GM21367 (cell line): ENCODE data around the gene ENO2.

Experiments used
- ATAC-seq: cut with Tn5 transposase; IDR thresholded peaks from one replicate; pipeline ENCODE4 v1.9.1; 2021; ENCODE audit not compliant: unreplicated experiment

Gene ENO2

DNA sequence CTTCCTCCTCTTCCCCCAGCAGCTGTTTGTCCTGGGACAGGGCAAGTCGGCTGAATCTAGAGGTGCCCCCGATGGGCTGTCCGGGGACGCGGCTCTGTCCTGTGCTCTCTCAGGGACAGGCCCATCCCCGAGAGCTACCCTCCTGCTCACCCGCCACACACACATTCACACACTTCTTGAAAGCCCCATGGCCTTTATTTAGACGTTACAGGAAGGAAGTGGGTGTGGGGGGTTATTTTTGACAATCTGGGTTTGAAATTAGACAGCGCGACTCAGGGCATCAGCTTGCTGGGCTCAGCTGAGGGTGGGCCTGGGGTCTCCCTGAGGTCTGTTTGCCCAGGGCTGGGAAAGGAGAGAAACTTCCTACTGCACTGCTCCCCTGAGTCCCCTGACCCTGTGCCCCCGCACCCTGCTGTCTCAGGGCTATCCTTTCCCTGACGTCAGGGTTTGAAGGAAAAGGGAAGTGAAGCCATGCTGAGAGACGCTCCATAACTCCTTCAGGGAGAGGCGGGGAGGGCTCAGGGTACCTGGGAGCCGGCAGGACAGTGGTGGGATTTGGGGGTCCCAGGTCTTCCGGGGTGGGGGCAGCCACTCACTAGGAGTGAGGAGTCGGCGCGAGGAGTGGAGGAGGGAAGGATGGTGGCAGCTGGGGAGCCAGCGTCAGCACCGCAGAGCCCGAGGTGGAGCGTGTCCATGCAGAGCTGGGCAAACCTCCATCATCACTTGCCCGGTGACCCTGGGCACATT is 44.9 kb downstream of the ENO2 start:
- peak; percentile 38 for ATAC-seq

DNA sequence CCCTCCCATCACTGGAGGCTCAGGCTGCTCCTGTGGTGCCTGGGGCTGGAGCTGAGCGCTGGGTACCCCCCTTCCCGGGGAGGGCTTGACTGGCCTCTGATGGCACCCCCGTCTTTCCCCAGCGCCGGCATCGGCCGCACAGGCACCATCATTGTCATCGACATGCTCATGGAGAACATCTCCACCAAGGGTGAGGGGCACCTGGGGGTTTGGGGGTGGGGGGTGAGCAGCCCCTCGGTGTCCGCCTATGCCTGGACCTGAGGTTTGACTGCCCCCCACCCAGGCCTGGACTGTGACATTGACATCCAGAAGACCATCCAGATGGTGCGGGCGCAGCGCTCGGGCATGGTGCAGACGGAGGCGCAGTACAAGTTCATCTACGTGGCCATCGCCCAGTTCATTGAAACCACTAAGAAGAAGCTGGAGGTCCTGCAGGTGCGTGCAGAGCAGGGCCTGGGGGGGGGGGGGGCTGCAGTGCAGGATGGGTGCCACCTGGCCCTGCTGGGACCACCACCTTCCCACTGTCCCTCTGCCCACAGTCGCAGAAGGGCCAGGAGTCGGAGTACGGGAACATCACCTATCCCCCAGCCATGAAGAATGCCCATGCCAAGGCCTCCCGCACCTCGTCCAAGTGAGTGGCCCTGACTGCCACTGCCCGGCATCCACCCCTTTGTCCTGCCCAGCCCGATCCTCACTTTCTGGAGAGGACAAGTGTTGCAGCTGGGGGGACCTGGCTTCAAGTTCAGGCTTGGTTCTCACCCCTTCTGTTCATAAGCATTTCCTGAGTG is 45.6 kb downstream of the ENO2 start:
- ATAC-seq = no peak

DNA sequence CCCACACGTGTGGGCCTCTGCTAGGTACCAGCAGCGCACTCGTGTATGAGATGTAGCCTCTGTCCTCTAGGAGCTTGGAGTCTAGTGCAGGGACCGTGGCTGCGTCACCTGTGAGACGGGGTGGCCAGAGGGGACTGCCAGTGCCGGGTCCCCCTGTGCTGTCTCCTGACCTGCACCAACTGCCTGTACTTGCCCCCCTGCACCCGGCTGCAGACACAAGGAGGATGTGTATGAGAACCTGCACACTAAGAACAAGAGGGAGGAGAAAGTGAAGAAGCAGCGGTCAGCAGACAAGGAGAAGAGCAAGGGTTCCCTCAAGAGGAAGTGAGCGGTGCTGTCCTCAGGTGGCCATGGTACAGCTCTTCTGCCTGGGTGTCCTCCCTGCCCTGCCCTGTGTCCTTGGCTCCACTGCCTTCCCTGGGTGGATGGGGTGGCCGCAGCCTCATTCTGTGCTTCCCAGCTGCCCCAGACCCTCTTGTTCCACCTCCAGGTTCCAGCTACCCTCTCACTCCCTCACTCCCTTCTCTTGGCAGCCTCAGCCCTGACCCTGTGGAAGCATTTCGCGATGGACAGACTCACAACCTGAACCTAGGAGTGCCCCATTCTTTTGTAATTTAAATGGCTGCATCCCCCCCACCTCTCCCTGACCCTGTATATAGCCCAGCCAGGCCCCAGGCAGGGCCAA is 46.4 kb downstream of the ENO2 start:
- peak; percentile 25 for ATAC-seq

DNA sequence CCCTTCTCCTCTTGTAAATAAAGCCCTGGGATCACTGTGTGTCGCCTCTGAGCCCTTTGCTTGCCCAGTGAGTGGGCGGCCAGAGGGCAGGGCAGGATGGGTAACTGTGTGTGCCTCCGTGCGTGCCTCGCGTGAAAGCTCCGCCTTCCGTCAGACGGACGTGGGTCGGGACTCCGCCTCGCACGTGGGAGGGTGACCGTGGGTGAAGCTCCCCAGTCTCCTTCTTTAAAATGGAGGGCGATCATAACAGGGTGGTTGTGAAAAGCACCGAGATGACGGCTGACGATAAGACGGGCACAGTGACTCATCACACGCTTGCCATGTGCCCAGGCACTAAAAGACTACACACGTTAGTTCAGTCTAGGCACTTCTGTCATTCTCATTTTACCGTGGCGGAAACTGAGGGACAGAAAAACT is 46.9 kb downstream of the ENO2 start:
- ATAC-seq = no peak

DNA sequence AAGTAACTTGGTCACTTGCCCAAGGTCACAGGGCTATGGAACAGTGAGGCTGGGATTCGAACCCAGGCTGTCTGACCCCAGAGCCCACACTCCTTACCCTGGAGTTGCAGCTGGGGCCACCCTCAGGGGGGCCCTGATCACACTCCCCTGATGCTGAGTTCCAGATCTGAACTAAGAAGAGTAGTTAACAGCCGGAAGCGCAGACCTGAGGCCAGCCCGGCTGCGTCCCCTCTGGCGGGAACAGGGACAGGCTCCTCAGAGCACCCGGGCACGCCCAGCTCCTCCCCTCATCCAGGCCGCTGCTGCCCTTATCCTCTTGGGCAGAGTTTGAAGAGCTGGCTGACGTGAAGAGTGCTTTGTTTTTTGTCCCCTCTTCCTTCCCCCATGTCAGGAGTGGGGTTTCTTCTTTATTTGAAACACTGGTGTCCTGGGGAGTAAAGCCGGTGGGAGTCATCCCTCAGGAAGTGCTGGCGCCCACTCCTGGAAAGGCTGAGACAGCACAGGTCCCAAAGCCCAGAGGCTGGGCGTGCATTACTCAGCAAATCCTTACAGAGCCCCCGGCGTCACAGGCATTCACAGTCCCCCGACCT is 47.4 kb downstream of the ENO2 start:
- no peak for ATAC-seq

DNA sequence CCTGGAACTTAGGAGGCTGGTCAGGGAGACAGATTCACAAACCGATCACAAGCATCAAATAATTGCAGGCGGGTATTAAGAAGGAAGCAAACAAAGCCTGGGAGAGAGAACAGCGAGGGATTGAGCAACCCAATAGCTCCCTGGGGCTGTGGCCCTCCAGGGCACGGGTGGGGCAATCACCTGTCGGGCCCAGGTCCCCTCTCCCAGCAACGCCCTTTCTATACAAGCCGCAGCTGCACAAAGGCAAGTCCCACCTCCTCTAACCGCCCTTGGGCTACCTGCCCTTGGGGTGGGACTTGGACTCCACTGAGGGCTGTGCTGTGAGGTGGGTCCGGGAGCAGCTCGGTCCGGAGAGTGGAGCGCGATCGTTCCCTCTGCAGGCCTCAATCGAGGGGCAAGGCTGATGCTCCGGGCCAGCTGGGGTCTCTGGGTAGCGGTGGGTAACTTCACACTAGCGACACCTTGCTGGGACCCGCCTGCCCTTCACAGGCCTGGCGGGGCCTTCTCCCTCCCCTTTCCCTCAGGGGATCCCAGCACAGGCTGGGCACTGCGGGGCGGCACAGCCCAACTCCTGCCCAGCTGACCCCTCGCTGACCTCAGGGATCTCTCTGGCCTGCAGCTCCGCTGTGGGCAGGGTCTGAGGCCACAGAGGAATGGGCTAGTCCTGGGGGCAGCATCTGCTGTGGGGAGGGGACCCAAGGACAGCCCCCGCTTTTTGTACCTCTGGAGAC is 48.1 kb downstream of the ENO2 start:
- no peak for ATAC-seq

DNA sequence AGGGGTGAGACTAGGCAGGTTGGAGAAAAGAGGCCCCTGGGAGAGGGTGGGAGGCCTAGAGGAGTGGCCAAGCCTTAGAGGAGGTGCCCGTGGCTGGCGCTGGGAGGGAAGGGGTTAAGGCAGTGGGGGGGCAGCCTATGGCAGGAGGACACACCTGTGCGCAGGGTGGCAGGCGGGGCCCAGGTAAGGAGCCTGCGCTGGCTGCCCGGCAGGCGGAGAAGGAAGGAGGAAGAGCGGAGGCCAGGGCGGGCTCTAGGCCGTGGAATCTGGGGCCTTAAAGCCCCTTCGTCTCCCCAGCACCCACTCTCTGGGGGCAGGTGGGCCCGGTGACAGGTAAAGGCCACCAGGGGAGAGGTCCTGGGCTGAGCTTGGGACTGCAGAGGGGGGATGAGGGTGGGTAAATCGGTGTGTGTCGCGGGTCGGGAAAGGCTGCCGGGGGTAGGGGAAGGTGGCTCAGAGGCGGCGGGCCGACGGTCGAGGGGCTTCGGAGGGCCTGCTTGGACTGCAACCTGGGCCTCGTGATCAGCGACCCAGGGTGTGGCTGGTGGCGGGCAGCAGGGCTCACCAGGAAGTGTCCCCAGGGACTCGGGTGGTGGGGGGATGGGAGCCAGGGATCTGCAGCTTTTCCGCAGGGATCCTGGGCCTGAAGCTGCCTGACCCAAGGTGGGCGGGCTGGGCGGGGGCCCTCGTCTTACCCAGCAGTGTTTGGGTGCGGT is 48.8 kb downstream of the ENO2 start:
- ATAC-seq = no peak

DNA sequence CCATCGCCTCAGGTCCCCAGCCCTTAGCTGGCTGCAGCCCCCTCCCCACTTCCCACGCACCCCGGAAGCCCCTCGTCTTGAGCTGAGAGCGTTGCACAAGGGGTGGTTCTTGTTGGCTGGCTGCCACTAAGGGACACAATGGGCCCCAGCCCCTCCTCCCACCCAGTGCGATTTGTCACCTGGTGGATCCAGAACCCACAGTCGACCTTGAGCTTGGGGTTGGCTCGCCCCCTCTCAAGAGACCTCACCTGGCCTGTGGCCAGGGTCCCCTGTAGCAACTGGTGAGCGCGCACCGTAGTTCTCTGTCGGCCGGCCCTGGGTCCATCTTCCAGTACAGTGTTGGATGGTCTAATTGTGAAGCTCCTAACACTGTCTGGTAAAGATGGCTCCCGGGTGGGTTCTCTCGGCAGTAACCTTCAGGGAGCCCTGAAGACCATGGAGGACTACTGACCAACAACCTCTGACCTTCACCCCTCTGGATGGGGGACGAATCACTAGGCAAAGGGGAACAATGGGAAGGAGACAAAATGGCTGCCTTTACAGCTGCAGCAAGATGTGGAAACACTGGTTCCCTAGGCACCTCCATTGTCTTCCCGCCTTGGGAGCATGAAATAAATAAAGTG is 49.5 kb downstream of the ENO2 start:
- no peak for ATAC-seq

DNA sequence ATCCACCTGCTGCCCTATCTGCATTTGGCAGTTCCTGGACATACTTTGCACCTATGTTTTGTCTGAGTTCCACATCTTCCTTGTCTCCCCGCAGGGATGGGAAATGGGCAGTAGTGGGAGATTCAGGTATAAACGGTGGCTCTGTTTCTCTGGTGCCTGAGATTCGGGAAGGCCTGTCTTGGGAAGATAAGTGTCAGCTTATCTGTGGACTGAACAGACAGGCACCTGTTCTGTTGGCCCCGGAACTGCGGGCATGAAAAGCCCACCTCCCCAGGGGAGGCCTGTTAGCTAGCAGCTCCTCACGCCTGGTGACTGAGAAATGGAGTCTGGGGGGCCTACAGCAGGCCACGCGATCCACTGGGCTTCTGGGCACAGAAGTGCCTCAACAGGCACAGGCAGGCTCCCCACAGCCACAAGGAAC is 50.2 kb downstream of the ENO2 start:
- no peak for ATAC-seq

DNA sequence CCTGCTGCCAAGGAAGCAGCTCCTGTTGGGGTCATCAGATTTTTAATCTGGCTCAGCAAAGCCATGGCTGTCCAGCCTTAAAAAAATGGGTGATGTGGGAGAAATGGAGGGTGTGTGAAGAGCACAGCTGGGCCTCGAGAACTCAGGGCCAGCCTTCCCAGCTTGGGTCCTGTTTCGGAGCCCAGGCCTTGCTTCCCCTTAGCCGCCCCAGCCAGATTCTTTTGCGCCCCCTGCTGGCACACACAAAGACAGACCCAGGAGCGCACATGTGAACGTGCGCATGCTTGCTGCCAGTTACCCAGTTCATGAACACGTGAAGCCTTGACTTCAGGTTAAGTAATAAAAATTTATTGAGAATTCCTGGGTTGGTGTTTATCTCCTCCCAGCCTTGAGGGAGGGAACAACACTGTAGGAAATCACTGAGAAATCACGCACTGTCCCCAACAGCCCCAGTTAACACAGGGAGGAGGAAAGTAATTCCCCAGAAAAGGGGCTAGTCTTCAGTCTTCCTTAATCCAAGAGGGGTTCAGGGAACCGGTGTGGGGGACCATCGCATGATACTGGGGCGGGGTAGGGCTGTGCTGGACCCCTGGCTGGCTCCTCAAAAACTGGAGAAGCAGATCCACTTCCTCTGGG is 50.8 kb downstream of the ENO2 start:
- ATAC-seq = no peak

DNA sequence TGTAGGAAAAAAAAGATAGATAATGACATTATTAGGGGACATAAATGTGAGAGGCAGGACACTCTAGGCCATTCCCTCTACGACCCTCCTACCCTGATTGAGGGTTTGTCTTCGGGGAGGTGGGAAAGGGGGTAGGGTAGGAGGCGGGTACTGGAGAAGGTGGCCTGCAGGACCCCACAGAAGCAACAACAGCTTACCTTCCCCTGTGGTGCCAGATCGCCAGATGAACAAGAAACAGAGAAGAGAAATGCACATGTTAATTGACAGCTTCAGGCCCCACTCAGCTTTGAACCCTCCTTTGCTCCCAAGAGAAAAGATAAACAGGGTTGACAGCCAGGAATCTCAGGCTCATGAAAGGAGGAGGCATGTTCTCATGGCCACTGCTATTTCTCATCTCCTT is 51.3 kb downstream of the ENO2 start:
- ATAC-seq = no peak

DNA sequence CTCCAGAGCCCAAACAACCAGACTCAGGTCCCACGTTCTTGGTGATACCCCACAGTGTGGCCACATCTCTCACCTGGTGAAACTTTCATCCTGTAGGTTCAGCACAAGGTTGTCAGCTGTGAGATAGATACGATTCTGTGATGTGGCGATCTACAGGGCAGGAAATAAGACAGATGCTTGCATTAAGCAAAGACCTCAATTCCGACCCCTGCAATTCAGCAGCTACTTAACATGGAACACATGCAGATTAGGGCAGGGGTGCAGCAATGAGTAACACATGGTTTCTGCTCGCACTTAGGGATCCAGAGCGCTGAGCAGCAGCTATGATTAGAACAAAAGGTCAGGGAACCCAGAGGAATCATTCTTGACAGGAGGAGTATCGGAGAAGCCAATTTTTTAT is 52.0 kb downstream of the ENO2 start:
- ATAC-seq = no peak

DNA sequence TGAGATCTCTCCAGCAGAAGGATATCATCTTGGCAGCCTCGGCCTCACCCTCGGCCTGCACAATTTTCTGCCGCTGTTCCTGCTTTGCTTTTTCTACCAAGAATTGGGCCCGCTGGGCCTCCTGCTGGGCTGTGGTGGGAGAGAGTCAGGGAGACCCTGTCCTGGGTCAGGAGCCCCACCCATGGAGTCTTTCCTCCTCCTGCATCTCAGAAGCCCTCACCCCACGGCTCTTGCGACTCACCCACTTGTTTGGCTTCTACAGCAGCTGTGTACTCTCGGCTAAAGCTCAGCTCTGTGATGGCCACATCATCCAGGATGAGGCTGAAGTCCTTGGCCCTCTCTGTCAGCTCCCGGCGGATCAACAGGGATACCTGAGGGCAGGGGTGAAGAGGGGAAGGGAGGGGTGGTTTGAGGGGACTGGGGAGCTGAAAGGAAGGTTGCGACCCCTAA is 53.3 kb downstream of the ENO2 start:
- no peak for ATAC-seq

DNA sequence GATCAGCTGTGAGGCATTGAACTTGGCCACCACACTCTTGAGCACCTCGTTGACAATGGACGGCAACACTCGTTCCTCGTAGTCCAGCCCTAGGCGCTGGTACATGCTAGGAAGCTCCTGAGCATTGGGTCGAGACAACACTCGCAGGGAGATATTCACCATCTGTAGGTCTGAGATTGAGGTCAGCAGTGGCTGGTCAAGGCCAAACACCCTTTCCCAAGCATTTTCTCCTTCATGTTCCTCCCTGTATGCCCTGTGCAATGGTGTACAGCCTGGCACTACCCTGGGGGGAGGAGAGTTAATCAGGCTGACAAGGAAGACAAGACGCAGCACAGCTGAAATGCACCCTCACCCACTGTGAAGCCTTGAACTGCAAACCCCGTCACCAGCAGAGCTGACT is 54.0 kb downstream of the ENO2 start:
- ATAC-seq = no peak

DNA sequence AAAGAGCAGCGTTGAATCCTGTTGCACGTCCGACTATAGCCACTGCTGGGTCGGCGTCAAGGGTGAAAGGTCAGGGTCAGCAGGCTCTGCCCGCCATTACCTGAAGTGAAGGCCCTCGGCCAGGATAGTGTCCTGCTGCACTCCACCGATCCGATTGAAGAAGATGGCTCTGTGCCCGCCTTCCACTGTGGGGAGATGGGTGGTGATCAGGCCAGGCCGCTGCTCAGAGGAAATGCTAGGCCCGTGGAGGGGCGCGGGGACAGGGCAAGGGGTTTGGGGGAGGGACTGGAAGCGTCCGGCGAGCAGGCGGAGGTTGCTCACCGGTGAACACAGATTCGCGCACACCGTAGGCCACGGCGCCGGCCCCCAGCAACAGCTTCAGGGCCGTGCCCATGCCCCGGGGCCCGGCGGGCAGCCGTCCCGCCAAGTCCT is 55.7 kb downstream of the ENO2 start:
- ATAC-seq = peak; percentile 4
